ENCODE data around the gene SIRT1.

DNA sequence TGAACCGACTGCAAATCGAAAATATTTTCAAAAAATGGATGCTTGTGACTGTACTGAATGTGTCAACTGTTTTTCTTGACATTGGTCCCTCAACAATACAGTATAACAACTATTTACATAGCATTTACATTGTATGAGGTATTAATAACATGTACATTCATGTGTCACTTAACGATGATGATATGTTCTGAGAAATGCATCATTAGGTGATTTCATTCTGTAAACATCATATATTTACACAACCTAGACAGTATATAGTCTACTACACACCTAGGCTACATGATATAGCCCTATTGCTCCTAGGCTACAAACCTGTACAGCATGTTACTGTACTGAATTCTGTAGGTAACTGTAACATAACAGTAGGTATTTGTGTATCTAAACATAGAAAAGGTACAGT, 39.7 kb downstream of the SIRT1 start:
- TF ChIP-seq, protein P1, sequence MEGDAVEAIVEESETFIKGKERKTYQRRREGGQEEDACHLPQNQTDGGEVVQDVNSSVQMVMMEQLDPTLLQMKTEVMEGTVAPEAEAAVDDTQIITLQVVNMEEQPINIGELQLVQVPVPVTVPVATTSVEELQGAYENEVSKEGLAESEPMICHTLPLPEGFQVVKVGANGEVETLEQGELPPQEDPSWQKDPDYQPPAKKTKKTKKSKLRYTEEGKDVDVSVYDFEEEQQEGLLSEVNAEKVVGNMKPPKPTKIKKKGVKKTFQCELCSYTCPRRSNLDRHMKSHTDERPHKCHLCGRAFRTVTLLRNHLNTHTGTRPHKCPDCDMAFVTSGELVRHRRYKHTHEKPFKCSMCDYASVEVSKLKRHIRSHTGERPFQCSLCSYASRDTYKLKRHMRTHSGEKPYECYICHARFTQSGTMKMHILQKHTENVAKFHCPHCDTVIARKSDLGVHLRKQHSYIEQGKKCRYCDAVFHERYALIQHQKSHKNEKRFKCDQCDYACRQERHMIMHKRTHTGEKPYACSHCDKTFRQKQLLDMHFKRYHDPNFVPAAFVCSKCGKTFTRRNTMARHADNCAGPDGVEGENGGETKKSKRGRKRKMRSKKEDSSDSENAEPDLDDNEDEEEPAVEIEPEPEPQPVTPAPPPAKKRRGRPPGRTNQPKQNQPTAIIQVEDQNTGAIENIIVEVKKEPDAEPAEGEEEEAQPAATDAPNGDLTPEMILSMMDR (IDR thresholded peaks at IDR 0.05 in 4 of 5, conservative IDR thresholded peaks at IDR 0.05 in 1 of 5) = no peak
- no peak for TF ChIP-seq POLR2A (IDR thresholded peaks at IDR 0.05)

Data from gastrocnemius medialis (tissue), 4 donors.